ENCODE data around the gene A2M. TPM values are rescaled to one million over a fixed set of nuclear protein-coding genes. Genes with fewer than 3 reads are reported as not detected.
A peak's percentile ranks its signal among the peaks of the same experiment; 100 is the strongest.

Gene A2M
- total and polyA plus RNA-seq, 2 of the 13 experiments (the other 11 are each of a cell fraction or from before 2014, with no cell fraction given) = 2,807 to 6,551 TPM

DNA sequence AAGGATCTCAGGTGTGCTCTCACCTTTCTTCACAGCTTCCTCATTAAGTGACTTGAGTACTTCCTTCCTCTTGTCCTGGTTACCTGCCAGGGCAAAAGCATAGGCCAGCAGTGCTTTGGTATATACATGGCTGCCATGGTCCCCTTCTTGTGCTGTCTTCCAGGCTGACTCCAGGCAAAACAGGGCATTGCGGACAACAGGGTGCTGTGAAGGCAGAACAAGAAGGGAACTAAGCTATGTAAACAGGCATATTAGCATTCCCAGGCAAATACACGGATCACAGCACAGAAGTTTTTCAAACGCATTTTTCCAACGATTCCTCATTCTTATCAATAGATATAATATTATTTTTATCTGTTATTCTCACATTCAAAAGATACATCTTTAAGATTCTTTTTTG, 39.0 kb downstream of the A2M start (continued):
- TF ChIP-seq FLYWCH1 (CRISPR knock-in tag; IDR thresholded peaks at IDR 0.05) (no peak), NFE2L1 (CRISPR knock-in tag; IDR thresholded peaks at IDR 0.05; ENCODE audit: borderline replicate concordance) (no peak), ZNF552 (CRISPR knock-in tag; IDR thresholded peaks at IDR 0.05; ENCODE audit: borderline replicate concordance) (no peak), REPIN1 (CRISPR knock-in tag; IDR thresholded peaks at IDR 0.05; ENCODE audit: borderline replicate concordance, low read depth) (no peak), ZNF652 (CRISPR knock-in tag; IDR thresholded peaks at IDR 0.05; ENCODE audit: borderline replicate concordance, low read depth) (no peak), ZNF33B (CRISPR knock-in tag; IDR thresholded peaks at IDR 0.05) (no peak), SPEN (CRISPR knock-in tag; IDR thresholded peaks at IDR 0.05; ENCODE audit: low read depth) (no peak), SKI (IDR thresholded peaks at IDR 0.05; ENCODE audit: partially characterized antibody) (no peak), POLR2AphosphoS5 (IDR thresholded peaks at IDR 0.05; ENCODE audit: low read depth, low read length) (peak; percentile 15), RBFOX2 (IDR thresholded peaks at IDR 0.05; ENCODE audit: low read depth, low read length) (no peak; the same call in 1 of the 2 replicates), DPF2 (CRISPR knock-in tag; IDR thresholded peaks at IDR 0.05; ENCODE audit: borderline replicate concordance, low read depth) (no peak), PAF1 (CRISPR knock-in tag; IDR thresholded peaks at IDR 0.05) (0 out of 2 replicates have a peak, but pooled peaks have one; percentile 46), ZNF264 (CRISPR knock-in tag; IDR thresholded peaks at IDR 0.05) (no peak), ZNF343 (CRISPR knock-in tag; IDR thresholded peaks at IDR 0.05) (no peak), ASH2L (IDR thresholded peaks at IDR 0.05; ENCODE audit: insufficient read length, low read depth, low read length) (no peak), CBFB (CRISPR knock-in tag; IDR thresholded peaks at IDR 0.05) (no peak), EZH2 (conservative IDR thresholded peaks at IDR 0.05; ENCODE audit: low read depth, low read length) (no peak), ZNF546 (CRISPR knock-in tag; conservative IDR thresholded peaks at IDR 0.05) (no peak), KLF16 (CRISPR knock-in tag; IDR thresholded peaks at IDR 0.05) (no peak), ZKSCAN5 (CRISPR knock-in tag; IDR thresholded peaks at IDR 0.05) (no peak), POLR2G (IDR thresholded peaks at IDR 0.05; ENCODE audit: low read depth, low read length) (peak; percentile 65; the same call in 1 of the 2 replicates), ELF4 (CRISPR knock-in tag; IDR thresholded peaks at IDR 0.05; ENCODE audit: borderline replicate concordance) (no peak), POLR2A (IDR thresholded peaks at IDR 0.05; ENCODE audit: insufficient read depth in 1 of 2, low read depth in 2 of 2, low read length in 2 of 2) (peak in 1 of 2 experiments; percentile 39; a peak in 1 of 4 replicates), MIER2 (CRISPR knock-in tag; IDR thresholded peaks at IDR 0.05) (no peak), GTF2F1 (IDR thresholded peaks at IDR 0.05; ENCODE audit: low read length) (no peak)
- TF ChIP-seq, protein P1, sequence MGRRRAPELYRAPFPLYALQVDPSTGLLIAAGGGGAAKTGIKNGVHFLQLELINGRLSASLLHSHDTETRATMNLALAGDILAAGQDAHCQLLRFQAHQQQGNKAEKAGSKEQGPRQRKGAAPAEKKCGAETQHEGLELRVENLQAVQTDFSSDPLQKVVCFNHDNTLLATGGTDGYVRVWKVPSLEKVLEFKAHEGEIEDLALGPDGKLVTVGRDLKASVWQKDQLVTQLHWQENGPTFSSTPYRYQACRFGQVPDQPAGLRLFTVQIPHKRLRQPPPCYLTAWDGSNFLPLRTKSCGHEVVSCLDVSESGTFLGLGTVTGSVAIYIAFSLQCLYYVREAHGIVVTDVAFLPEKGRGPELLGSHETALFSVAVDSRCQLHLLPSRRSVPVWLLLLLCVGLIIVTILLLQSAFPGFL (CRISPR knock-in tag; IDR thresholded peaks at IDR 0.05) = no peak
- TF ChIP-seq, protein P2, sequence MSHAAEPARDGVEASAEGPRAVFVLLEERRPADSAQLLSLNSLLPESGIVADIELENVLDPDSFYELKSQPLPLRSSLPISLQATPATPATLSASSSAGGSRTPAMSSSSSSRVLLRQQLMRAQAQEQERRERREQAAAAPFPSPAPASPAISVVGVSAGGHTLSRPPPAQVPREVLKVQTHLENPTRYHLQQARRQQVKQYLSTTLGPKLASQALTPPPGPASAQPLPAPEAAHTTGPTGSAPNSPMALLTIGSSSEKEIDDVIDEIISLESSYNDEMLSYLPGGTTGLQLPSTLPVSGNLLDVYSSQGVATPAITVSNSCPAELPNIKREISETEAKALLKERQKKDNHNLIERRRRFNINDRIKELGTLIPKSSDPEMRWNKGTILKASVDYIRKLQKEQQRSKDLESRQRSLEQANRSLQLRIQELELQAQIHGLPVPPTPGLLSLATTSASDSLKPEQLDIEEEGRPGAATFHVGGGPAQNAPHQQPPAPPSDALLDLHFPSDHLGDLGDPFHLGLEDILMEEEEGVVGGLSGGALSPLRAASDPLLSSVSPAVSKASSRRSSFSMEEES (CRISPR knock-in tag; IDR thresholded peaks at IDR 0.05) = no peak
- TF ChIP-seq, protein P3, sequence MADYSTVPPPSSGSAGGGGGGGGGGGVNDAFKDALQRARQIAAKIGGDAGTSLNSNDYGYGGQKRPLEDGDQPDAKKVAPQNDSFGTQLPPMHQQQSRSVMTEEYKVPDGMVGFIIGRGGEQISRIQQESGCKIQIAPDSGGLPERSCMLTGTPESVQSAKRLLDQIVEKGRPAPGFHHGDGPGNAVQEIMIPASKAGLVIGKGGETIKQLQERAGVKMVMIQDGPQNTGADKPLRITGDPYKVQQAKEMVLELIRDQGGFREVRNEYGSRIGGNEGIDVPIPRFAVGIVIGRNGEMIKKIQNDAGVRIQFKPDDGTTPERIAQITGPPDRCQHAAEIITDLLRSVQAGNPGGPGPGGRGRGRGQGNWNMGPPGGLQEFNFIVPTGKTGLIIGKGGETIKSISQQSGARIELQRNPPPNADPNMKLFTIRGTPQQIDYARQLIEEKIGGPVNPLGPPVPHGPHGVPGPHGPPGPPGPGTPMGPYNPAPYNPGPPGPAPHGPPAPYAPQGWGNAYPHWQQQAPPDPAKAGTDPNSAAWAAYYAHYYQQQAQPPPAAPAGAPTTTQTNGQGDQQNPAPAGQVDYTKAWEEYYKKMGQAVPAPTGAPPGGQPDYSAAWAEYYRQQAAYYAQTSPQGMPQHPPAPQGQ (CRISPR knock-in tag; IDR thresholded peaks at IDR 0.05; ENCODE audit: borderline replicate concordance) = 0 out of 2 replicates have a peak, but pooled peaks have one; percentile 66

Measured in HepG2 (cell line).